GM21423 (cell line): Measurements from ENCODE around the gene PIM2.

Source experiments
- ATAC-seq: cut with Tn5 transposase; IDR thresholded peaks from one replicate; pipeline ENCODE4 v1.9.1; 2021; ENCODE audit warnings: mild to moderate bottlenecking, moderate library complexity; ENCODE audit not compliant: unreplicated experiment

PIM2 gene

GRCh38 chrX:48918643-48919340 lies at the start of gene PIM2:
Gene PIM2, minus strand, starts transcription at chrX:48919024. Its CDS starts 190 bp downstream, at chrX:48918834.
- peak; percentile 76 for ATAC-seq

DNA sequence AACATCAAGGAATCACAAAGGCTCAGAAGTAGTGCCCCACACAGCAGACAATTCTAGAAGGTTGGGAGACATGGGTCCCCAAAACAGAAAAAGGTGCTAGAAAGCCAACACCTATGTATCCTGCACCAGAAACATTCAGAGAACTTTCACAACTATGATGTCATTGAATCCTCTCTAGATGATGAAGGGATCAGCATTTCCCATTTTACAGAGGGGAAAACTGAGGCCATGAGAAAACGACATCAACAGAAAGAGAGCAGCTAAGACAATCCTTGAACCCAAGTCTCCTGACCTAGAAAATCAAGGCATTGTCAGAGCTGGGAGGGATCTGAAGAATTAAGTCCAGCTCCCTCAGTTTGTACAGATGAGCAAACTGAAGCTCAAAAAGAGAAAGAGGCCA lies 49.6 kb upstream of the PIM2 start:
- no peak for ATAC-seq

GRCh38 chrX:48966796-48967579 lies 48.2 kb upstream of the PIM2 start:
- ATAC-seq = no peak

GRCh38 chrX:48965959-48966358 lies 47.1 kb upstream of the PIM2 start:
- ATAC-seq = no peak

DNA sequence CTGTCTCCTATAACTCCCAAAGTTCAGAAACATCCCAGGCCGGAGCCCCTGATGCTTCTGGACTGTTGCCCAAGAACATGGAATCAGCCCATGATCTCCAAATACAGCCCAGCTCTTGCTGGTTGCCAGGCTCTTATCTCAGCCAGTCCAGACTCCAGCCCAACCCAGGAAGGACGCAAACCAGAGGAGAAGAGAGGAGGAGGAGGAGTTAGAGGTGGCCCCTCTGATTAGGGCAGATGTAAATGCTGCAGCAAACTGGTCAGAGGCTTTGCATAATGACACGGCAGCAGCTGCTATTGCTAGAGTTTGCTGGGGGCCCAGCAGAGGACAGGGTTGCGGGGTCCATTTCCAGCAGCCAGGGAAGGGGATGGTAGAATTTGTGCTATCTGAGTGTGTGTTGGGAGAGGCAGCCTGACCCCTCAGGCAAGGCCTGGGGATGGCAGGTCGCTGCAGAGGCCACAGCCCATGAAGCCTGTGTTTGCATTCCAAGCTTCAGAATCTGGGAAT lies 42.8 kb upstream of the PIM2 start:
- no peak for ATAC-seq

- ATAC-seq = no peak
Observed at GRCh38 chrX:48960291-48960690, 41.5 kb upstream of the PIM2 start.

GRCh38 chrX:48958635-48959094 lies 39.8 kb upstream of the PIM2 start:
- no peak for ATAC-seq

DNA sequence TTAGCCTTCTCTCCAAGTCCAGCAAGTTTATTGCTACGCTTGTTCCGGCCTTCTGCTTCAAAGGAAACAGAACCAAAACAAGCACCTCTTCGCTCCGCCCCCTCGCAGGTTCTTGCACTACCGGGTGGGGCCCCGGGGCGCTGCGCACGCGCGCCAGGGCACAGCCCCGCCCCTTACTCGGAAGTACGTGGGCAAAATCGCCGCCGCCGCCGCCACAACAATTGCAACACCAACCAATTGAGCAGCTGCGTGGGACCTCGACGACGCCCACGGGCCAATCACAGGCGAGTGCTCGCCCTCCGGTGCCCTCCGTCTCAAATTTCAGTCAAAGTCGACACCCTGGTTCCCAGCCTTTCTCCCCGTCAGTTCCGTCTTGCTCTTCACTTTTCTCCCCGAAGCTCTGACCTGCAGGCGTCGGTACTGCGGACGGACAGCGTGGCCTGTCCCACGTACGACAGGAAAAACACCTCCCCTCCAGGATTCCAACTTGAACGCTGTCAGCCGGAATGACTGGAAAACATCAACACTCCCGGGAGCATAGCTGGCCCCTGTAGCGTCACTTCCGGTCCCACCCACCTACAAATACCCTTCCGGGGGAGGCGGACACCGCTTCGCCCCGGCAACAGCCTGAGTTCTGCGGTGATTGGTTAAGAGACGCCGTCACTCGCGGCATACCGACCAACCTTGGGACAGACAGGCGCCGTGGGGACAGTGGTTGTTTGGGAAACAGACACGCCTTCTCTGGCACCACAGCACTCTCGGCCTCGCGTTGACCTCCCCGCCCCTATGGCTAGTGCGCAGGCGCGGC lies 39.2 kb upstream of the PIM2 start:
- ATAC-seq = peak; percentile 81

GRCh38 chrX:48957477-48957826 lies 38.6 kb upstream of the PIM2 start, which contains the start of gene OTUD5:
Gene OTUD5, minus strand, starts transcription at chrX:48957607. Its CDS starts 37 bp downstream, at chrX:48957570.
- ATAC-seq = peak; percentile 29

GRCh38 chrX:48956728-48957414 lies 38.0 kb upstream of the PIM2 start:
- no peak for ATAC-seq

DNA sequence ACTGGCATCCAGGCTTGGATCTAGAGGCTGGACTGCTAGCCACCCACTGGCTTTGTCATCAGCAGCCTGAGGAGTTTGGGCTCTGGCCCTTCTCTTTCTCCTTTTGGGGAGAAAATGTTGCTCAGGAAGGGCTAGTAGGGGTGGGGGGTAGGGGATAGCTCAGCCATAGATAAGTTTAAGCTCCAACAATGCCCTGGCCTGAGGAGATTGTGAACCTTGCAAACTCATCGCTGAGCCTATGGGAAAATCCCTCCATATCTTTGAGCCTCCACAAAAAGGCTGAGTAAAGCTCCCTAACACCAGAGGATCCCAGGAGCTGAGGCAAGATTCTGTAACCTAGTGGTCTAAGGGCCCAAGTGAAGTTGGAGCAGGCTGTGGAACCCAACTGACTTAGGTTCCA lies 29.8 kb upstream of the PIM2 start:
- no peak for ATAC-seq

GRCh38 chrX:48945517-48946348 lies 26.9 kb upstream of the PIM2 start:
- no peak for ATAC-seq

GRCh38 chrX:48942895-48943294 lies 24.1 kb upstream of the PIM2 start:
- no peak for ATAC-seq

DNA sequence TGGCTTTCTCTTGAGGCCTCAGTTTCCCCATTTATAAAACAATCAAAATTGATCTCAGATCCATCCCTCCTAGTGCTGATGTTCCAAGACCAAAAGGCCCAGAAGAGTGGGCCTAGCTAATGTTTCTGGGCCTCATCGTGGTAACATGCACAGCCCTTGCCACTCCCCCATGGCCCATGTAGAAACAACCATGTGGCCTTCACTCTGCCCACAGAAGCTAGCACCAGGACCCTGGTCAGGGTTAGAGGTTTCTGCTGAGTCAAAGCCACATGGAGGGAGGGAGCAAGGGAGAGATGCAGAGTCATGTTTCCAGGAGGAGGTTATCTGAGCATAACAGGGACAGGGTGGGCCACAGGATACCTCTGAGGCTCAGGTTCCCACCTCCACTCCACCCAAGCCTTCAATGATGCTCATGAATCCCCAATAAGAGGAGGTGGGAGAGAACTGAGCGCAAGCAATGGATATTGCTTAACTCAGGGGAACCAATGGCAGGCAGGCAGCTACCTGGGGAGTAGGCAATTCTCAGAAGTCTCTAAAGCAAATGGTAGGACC lies 21.7 kb upstream of the PIM2 start:
- no peak for ATAC-seq

DNA sequence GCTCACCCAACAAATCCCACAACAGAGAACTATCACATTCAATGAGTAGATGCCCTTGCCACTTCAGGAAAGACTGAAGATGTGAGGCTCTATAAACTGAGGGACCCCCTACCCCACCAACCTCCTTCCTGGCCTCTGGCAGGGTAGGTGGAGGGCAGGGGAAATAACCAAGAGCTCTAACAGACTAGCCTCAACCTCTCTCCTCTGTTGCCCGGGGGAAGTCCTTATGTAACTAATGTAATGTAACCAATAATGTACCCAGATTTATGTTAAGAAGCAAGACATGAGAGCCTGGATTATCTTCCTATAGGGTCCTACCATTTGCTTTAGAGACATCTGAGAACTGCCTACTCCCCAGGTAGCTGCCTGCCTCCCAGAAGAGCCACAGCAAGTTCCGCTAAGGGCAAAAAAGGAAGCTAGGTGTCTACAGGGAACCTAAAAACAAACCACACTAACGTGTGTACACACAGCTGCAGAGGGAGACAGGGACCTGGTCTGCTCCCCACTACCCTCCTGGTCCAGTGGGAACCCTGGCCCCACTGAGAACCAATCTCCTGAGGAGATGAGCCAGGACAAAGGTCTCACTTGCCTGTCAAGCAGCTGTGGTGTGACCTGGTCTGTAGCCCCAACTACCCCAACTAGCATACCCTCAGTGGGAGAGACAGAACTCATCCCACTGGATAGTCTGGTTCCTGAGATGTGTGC lies 20.9 kb upstream of the PIM2 start:
- ATAC-seq = peak; percentile 34

DNA sequence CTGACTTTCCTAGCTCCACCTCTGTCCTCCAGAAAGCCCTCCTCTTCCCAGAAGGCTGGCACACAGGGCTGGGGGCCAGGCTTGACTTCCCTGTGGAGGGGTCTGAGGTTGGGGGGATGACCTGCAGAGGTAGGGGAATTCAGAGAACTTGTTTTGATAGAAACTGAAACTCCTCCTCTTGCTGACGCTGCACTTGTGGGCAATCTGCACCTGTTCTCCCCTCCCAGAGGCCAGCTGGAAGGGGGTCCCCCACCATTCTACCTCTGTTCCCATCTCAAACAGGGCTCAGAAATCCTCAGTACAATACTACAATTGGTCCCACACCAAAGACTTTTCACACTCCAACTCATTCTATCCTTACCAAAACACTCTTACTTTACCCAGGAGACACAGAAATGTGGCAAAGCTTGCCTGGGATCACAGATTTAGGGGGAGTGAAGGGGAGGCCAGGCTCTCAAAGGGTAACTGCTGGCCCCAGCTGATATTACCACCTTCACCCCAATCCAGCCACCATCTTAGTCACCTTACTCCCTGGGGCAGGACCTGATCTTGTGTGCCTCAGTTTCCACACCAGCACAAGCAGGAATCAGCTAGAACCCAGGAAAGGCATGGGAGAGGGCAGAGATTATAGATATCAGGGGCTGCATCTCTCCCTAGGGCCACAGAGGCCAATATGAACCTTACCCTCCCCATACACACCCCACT lies 20.0 kb upstream of the PIM2 start:
- ATAC-seq = peak; percentile 42

DNA sequence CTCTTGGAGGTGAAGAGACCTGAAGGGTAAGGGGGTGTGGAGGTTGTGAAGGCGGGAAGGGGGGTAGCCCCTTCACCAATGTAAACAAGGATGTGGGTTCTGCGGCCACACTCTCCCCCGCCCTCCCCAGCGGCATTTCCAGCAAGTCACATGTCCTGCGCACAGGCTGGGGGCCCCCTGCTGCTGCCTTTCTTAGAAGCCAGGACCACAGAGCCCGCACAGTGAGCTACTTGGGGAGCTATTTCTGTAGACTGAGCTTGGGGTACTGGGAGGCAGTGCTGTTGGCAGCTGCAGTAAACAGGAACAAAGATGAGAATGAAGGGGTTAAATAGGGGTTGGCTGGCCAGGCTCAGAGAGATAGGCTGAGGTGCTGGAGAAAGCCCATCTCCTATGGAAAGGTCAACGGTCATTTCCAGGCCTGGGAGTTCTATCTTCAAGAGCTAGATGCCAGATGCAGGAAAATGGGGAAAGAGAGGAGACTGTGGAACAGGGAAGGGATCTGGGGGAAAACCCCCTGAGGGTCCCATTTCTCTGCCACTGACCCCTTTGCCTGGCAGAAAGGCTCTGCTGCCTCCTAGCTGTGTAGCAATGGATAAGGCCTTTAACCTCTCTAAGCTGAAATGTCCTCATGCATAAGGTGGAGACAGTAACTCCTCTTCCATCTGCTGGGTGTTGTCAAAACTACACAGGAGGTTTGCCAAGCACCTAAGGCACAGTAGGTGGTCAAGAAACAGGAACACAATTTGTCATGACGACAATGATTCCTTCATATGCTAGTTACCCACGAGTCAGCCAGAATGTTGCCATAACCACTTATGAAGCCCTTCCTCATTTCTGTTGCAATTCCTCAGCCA lies 18.5 kb upstream of the PIM2 start:
- peak; percentile 52 for ATAC-seq
